HEK293 (cell line): ENCODE results near the gene HAUS8.
A peak's percentile ranks its signal among the peaks of the same experiment; 100 is the strongest.

Source experiments
- CTCF ChIA-PET: fragments of 350-600 bp; formaldehyde crosslinking; extraction: SDS; loops from one replicate; lab custom pipeline; 2021; ENCODE audit warnings: antibody characterized with exemption; lab: Yijun Ruan, JAX
- POLR2A ChIA-PET: fragments of 300-600 bp; formaldehyde crosslinking; extraction: SDS; loops from one replicate; lab custom pipeline; 2020; ENCODE audit warnings: antibody characterized with exemption, inconsistent platforms; lab: Yijun Ruan, JAX
- H3K27ac ChIP-seq: fragments of 200-500 bp; sonication (Bioruptor generic); 2 replicates; pipeline ENCODE4 v1.5.1; 2014; ENCODE audit warnings: low read depth, low read length, control low read depth, inconsistent platforms; ENCODE audit errors: extremely low read depth
- H3K36me3 ChIP-seq, 2 experiments: fragments of 200-500 bp in 1 of 2; sonication (Bioruptor generic) in 1 of 2; 1 replicate in 1 of 2; 2 replicates in 1 of 2; pipeline ENCODE4 v1.5.1; 2014 to 2017; ENCODE audit warnings: inconsistent platforms in 2 of 2, low read length in 2 of 2; ENCODE audit not compliant: control insufficient read depth in 2 of 2, insufficient read depth in 1 of 2
- H3K4me1 ChIP-seq: fragments of 200-500 bp; sonication (Bioruptor generic); 2 replicates; pipeline ENCODE4 v1.5.1; 2014; ENCODE audit warnings: mild to moderate bottlenecking, low read length, inconsistent platforms; ENCODE audit not compliant: control insufficient read depth, insufficient read depth
- H3K4me3 ChIP-seq: 2 replicates; pipeline ENCODE4 v1.5.1; 2011; ENCODE audit warnings: low read depth, mild to moderate bottlenecking, control low read depth, low read length, moderate library complexity
- H3K9me3 ChIP-seq: fragments of 200-500 bp; sonication (Bioruptor generic); 2 replicates; pipeline ENCODE4 v1.5.1; 2014; ENCODE audit warnings: low read depth, low read length, inconsistent platforms; ENCODE audit not compliant: control insufficient read depth, insufficient read depth
- GLIS1 ChIP-seq: fragments of 450-650 bp; formaldehyde crosslinking; IDR thresholded peaks from 2 replicates; pipeline ENCODE4 v1.5.1; 2016; ENCODE audit warnings: missing biosample characterization, missing genetic modification characterization
- KLF1 ChIP-seq: fragments of 450-650 bp; formaldehyde crosslinking; IDR thresholded peaks from 2 replicates; pipeline ENCODE4 v1.5.1; 2016; ENCODE audit warnings: missing biosample characterization, missing genetic modification characterization
- KLF8 ChIP-seq: fragments of 450-650 bp; formaldehyde crosslinking; IDR thresholded peaks from 2 replicates; pipeline ENCODE4 v1.5.1; 2016; ENCODE audit warnings: missing biosample characterization, missing genetic modification characterization
- SP2 ChIP-seq: fragments of 450-650 bp; formaldehyde crosslinking; IDR thresholded peaks from 2 replicates; pipeline ENCODE4 v1.5.1; 2016; ENCODE audit warnings: missing biosample characterization, missing genetic modification characterization
- SP3 ChIP-seq: fragments of 450-650 bp; formaldehyde crosslinking; IDR thresholded peaks from 2 replicates; pipeline ENCODE4 v1.5.1; 2016; ENCODE audit warnings: missing biosample characterization, missing genetic modification characterization
- TCF7L2 ChIP-seq: IDR thresholded peaks from 2 replicates; pipeline ENCODE4 v1.6.1; 2011; ENCODE audit warnings: low read depth, mild to moderate bottlenecking, inconsistent platforms, low read length, moderate library complexity, borderline replicate concordance
- WT1 ChIP-seq: fragments of 450-650 bp; formaldehyde crosslinking; IDR thresholded peaks from 2 replicates; pipeline ENCODE4 v1.5.1; 2016; ENCODE audit warnings: missing biosample characterization, missing genetic modification characterization
- ZFP3 ChIP-seq: fragments of 450-650 bp; formaldehyde crosslinking; IDR thresholded peaks from 2 replicates; pipeline ENCODE4 v1.5.1; 2016; ENCODE audit warnings: low read depth, missing biosample characterization, missing genetic modification characterization
- ZFP41 ChIP-seq: fragments of 450-650 bp; formaldehyde crosslinking; IDR thresholded peaks from 2 replicates; pipeline ENCODE4 v1.5.1; 2016; ENCODE audit warnings: missing biosample characterization, missing genetic modification characterization, borderline replicate concordance
- ZFP69B ChIP-seq: fragments of 450-650 bp; formaldehyde crosslinking; IDR thresholded peaks from 2 replicates; pipeline ENCODE4 v1.5.1; 2016; ENCODE audit warnings: missing biosample characterization, missing genetic modification characterization
- ZIC2 ChIP-seq: fragments of 450-650 bp; formaldehyde crosslinking; IDR thresholded peaks from 2 replicates; pipeline ENCODE4 v1.5.1; 2016; ENCODE audit warnings: missing biosample characterization, missing genetic modification characterization
- ZNF114 ChIP-seq: fragments of 450-650 bp; formaldehyde crosslinking; IDR thresholded peaks from 2 replicates; pipeline ENCODE4 v1.5.0; 2017; ENCODE audit warnings: missing biosample characterization, missing genetic modification characterization
- ZNF23 ChIP-seq: fragments of 450-650 bp; formaldehyde crosslinking; IDR thresholded peaks from 2 replicates; pipeline ENCODE4 v1.5.1; 2016; ENCODE audit warnings: missing biosample characterization, missing genetic modification characterization, borderline replicate concordance
- ZNF302 ChIP-seq: fragments of 450-650 bp; formaldehyde crosslinking; IDR thresholded peaks from 2 replicates; pipeline ENCODE4 v1.5.1; 2016; ENCODE audit warnings: missing biosample characterization, missing genetic modification characterization, low read depth
- ZNF311 ChIP-seq: fragments of 450-650 bp; formaldehyde crosslinking; IDR thresholded peaks from 2 replicates; pipeline ENCODE4 v1.5.1; 2017; ENCODE audit warnings: missing biosample characterization, missing genetic modification characterization, borderline replicate concordance
- ZNF324 ChIP-seq: fragments of 450-650 bp; formaldehyde crosslinking; IDR thresholded peaks from 2 replicates; pipeline ENCODE4 v1.5.1; 2016; ENCODE audit warnings: missing biosample characterization, missing genetic modification characterization
- ZNF548 ChIP-seq: fragments of 450-650 bp; formaldehyde crosslinking; IDR thresholded peaks from 2 replicates; pipeline ENCODE4 v1.5.1; 2016; ENCODE audit warnings: missing biosample characterization, missing genetic modification characterization
- ZNF560 ChIP-seq: fragments of 450-650 bp; formaldehyde crosslinking; IDR thresholded peaks from 2 replicates; pipeline ENCODE4 v1.5.1; 2017; ENCODE audit warnings: missing biosample characterization, missing genetic modification characterization, borderline replicate concordance
- ZNF626 ChIP-seq: fragments of 450-650 bp; sonication (Bioruptor Pico); formaldehyde crosslinking; IDR thresholded peaks from 2 replicates; pipeline ENCODE4 v1.5.1; 2018; ENCODE audit warnings: missing biosample characterization, missing genetic modification characterization, inconsistent platforms
- ZNF645 ChIP-seq: fragments of 450-650 bp; formaldehyde crosslinking; IDR thresholded peaks from 2 replicates; pipeline ENCODE4; 2016; ENCODE audit warnings: missing biosample characterization, missing genetic modification characterization
- ZNF830 ChIP-seq: fragments of 450-650 bp; IDR thresholded peaks from 2 replicates; pipeline ENCODE4 v1.5.0; 2018; ENCODE audit warnings: missing biosample characterization, missing genetic modification characterization, low read depth, mild to moderate bottlenecking, moderate library complexity
- TF ChIP-seq, protein P1 (sequence below): fragments of 450-650 bp; formaldehyde crosslinking; IDR thresholded peaks from 2 replicates; pipeline ENCODE4 v1.5.1; 2017; ENCODE audit warnings: missing biosample characterization, mild to moderate bottlenecking, missing genetic modification characterization, moderate library complexity
- TF ChIP-seq, protein P2 (sequence below): fragments of 450-650 bp; formaldehyde crosslinking; IDR thresholded peaks from 2 replicates; pipeline ENCODE4 v1.5.1; 2017; ENCODE audit warnings: missing biosample characterization, missing genetic modification characterization
- TF ChIP-seq, protein P3 (sequence below): fragments of 450-650 bp; formaldehyde crosslinking; IDR thresholded peaks from 2 replicates; pipeline ENCODE4 v1.5.1; 2016; ENCODE audit warnings: missing biosample characterization, missing genetic modification characterization

The HAUS8 gene

DNA sequence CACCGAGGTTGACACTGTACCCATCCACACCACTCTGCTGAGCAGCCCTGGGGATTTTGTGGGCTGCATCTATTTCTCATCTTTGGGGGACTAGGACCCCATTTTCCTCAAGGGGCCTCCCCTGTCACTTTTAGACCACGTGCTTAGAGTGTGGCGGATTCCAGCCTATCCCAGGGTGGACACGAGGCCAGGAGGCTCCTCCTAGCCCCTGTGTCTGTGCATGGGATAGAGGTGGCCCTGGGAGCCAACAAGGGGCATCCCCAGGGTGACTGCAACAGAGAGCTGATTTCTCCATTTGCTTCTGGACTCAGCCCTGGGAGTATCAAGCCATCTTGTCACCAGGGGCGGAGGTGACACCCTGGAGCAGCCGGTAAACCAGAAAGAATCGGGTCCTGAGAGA is 72.8 kb downstream of the HAUS8 start:
- CTCF ChIA-PET = interaction anchor here (0.7 kb wide), 1 partner anchor 15 kb away, joined by 3 read pairs; no protein-coding TSS in a partner anchor
- POLR2A ChIA-PET = no interaction called here
- H3K4me3 ChIP-seq = no peak overlapping the region
- TF ChIP-seq, protein P1, sequence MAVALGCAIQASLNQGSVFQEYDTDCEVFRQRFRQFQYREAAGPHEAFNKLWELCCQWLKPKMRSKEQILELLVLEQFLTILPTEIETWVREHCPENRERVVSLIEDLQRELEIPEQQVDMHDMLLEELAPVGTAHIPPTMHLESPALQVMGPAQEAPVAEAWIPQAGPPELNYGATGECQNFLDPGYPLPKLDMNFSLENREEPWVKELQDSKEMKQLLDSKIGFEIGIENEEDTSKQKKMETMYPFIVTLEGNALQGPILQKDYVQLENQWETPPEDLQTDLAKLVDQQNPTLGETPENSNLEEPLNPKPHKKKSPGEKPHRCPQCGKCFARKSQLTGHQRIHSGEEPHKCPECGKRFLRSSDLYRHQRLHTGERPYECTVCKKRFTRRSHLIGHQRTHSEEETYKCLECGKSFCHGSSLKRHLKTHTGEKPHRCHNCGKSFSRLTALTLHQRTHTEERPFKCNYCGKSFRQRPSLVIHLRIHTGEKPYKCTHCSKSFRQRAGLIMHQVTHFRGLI (tag by site-specific recombination) = no peak
- TF ChIP-seq ZFP3 (no peak), ZNF324 (tag by site-specific recombination) (no peak), ZNF302 (tag by site-specific recombination) (no peak), ZFP69B (no peak), SP2 (tag by site-specific recombination) (no peak), ZNF626 (tag by site-specific recombination) (no peak), WT1 (tag by site-specific recombination) (no peak), KLF8 (tag by site-specific recombination) (no peak), ZNF645 (tag by site-specific recombination) (no peak), ZNF548 (no peak)
- H3K27ac ChIP-seq = no peak overlapping the region
- no peaks in the 10 kb centered on the region; the same call in 1 of the 2 replicates for H3K9me3 ChIP-seq
- no peaks in the 10 kb centered on the region for H3K4me1 ChIP-seq
- no peaks in the 10 kb centered on the region for H3K36me3 ChIP-seq

DNA sequence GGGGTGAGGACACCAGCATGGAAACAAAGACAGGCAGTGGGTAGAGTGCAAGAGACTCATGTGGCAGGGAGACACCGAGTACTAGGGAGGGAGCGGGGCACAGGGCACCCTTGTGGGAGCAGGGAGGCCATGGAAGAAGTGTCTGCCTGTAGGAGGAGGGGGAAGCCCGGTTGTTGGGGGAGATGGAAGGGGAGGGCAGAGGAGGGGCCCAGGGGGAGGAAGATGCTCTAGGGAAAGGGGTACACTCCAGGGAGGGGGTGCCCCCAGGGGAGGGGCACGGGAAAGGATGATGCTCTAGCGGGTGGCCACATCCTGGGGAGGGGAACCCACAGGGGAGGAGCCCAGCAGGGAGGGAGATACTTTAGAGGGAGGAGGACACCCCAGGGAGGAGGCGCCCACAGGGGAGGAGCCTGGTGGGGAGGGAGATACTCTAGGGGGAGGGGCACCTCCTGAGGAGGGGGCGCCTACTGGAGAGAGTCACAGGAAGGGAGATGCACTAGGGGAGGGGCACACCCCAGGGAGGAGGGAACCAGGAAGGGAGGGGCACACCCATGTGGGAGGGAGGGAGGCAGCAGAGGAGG is 73.6 kb downstream of the HAUS8 start:
- no peaks in the 10 kb centered on the region for H3K4me1 ChIP-seq
- CTCF ChIA-PET = no interaction called here
- TF ChIP-seq TCF7L2 (no peak), ZIC2 (peak; percentile 91), ZNF311 (tag by site-specific recombination) (no peak), WT1 (tag by site-specific recombination) (peak; percentile 80), ZFP41 (tag by site-specific recombination) (no peak), SP3 (tag by site-specific recombination) (peak; percentile 24; the same call in 1 of the 2 replicates), KLF1 (tag by site-specific recombination) (peak; percentile 92), ZNF830 (tag by site-specific recombination) (no peak), ZNF114 (tag by site-specific recombination) (no peak), ZNF23 (tag by site-specific recombination) (no peak), GLIS1 (tag by site-specific recombination) (peak; percentile 36), ZNF560 (no peak)
- TF ChIP-seq, protein P2, sequence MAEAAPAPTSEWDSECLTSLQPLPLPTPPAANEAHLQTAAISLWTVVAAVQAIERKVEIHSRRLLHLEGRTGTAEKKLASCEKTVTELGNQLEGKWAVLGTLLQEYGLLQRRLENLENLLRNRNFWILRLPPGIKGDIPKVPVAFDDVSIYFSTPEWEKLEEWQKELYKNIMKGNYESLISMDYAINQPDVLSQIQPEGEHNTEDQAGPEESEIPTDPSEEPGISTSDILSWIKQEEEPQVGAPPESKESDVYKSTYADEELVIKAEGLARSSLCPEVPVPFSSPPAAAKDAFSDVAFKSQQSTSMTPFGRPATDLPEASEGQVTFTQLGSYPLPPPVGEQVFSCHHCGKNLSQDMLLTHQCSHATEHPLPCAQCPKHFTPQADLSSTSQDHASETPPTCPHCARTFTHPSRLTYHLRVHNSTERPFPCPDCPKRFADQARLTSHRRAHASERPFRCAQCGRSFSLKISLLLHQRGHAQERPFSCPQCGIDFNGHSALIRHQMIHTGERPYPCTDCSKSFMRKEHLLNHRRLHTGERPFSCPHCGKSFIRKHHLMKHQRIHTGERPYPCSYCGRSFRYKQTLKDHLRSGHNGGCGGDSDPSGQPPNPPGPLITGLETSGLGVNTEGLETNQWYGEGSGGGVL = peak; percentile 61
- TF ChIP-seq, protein P3, sequence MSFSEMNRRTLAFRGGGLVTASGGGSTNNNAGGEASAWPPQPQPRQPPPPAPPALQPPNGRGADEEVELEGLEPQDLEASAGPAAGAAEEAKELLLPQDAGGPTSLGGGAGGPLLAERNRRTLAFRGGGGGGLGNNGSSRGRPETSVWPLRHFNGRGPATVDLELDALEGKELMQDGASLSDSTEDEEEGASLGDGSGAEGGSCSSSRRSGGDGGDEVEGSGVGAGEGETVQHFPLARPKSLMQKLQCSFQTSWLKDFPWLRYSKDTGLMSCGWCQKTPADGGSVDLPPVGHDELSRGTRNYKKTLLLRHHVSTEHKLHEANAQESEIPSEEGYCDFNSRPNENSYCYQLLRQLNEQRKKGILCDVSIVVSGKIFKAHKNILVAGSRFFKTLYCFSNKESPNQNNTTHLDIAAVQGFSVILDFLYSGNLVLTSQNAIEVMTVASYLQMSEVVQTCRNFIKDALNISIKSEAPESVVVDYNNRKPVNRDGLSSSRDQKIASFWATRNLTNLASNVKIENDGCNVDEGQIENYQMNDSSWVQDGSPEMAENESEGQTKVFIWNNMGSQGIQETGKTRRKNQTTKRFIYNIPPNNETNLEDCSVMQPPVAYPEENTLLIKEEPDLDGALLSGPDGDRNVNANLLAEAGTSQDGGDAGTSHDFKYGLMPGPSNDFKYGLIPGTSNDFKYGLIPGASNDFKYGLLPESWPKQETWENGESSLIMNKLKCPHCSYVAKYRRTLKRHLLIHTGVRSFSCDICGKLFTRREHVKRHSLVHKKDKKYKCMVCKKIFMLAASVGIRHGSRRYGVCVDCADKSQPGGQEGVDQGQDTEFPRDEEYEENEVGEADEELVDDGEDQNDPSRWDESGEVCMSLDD (tag by site-specific recombination) = no peak
- POLR2A ChIA-PET = no interaction called here
- H3K4me3 ChIP-seq = no peak overlapping the region
- H3K36me3 ChIP-seq = no peaks in the 10 kb centered on the region
- H3K27ac ChIP-seq = no peak overlapping the region
- H3K9me3 ChIP-seq = no peaks in the 10 kb centered on the region; the same call in 1 of the 2 replicates
